Measurements from ENCODE around the gene TFAP2A.

Gene TFAP2A

GRCh38 chr6:10425975-10426780 is 11.3 kb upstream of the TFAP2A start:
- DNase-seq (ENCODE audit: low read depth, low spot score): peak; percentile 75

GRCh38 chr6:10425176-10425974 is 10.5 kb upstream of the TFAP2A start:
- peak; percentile 46 for DNase-seq (ENCODE audit: low read depth, low spot score)

GRCh38 chr6:10424040-10424439 is 9.2 kb upstream of the TFAP2A start:
- peak; percentile 46 for DNase-seq (ENCODE audit: low read depth, low spot score)

- no peak for DNase-seq (ENCODE audit: low read depth, low spot score)
Observed at GRCh38 chr6:10422737-10423034, 7.8 kb upstream of the TFAP2A start.

GRCh38 chr6:10421921-10422736 is 7.3 kb upstream of the TFAP2A start:
- no peak for DNase-seq (ENCODE audit: low read depth, low spot score)

- peak; percentile 72 for DNase-seq (ENCODE audit: low read depth, low spot score)
Observed at GRCh38 chr6:10421158-10421920, 6.5 kb upstream of the TFAP2A start.

- DNase-seq (ENCODE audit: low read depth, low spot score): peak; percentile 59
Observed at GRCh38 chr6:10420546-10421157, 5.8 kb upstream of the TFAP2A start.

- no peak for DNase-seq (ENCODE audit: low read depth, low spot score)
Observed at GRCh38 chr6:10419749-10420545, 5.1 kb upstream of the TFAP2A start.

- DNase-seq (ENCODE audit: low read depth, low spot score): peak; percentile 92
Observed at GRCh38 chr6:10418862-10419748, 4.2 kb upstream of the TFAP2A start.

GRCh38 chr6:10418361-10418861 is 3.5 kb upstream of the TFAP2A start:
- DNase-seq (ENCODE audit: low read depth, low spot score): peak; percentile 34

GRCh38 chr6:10417681-10418104 is 2.8 kb upstream of the TFAP2A start:
- peak; percentile 79 for DNase-seq (ENCODE audit: low read depth, low spot score)

- DNase-seq (ENCODE audit: low read depth, low spot score): peak; percentile 81
Observed at GRCh38 chr6:10416863-10417641, 2.2 kb upstream of the TFAP2A start.

GRCh38 chr6:10416516-10416862 is 1.6 kb upstream of the TFAP2A start:
- no peak for DNase-seq (ENCODE audit: low read depth, low spot score)

- DNase-seq (ENCODE audit: low read depth, low spot score): peak; percentile 63
Observed at GRCh38 chr6:10415617-10416480, 975 bp upstream of the TFAP2A start.

- DNase-seq (ENCODE audit: low read depth, low spot score): peak; percentile 74
Observed at GRCh38 chr6:10413850-10414738, 780 bp downstream of the TFAP2A start.

GRCh38 chr6:10413262-10413849 is 1.5 kb downstream of the TFAP2A start:
- DNase-seq (ENCODE audit: low read depth, low spot score): no peak

Measured in ELF-1 (cell line).